Kidney (tissue), 14 donors: ENCODE results near the gene PRKCE. TPM values are rescaled to one million over a fixed set of nuclear protein-coding genes. Genes with fewer than 3 reads are reported as not detected.

Experiments used
- DNase-seq, 5 donors: peaks; one replicate each; pipeline ENCODE4 v3.0.0-alpha.2; 2013 to 2020
- FAIRE-seq: peaks from 2 replicates; lab custom pipeline; 2012; peaks lifted over from hg19 to GRCh38; lab: Jason Lieb, UNC
- H3K27ac ChIP-seq, 2 donors: one replicate each; pipeline ENCODE4 v1.7.0; 2013; ENCODE audit warnings: low read depth in 2 of 2, low read length in 2 of 2, inconsistent platforms in 1 of 2
- H3K27me3 ChIP-seq: one replicate; pipeline ENCODE4 v1.7.1; 2013; ENCODE audit warnings: low read length, inconsistent platforms; ENCODE audit not compliant: control insufficient read depth, insufficient read depth
- H3K36me3 ChIP-seq, 3 donors: one replicate each; pipeline versions ENCODE4 v1.7.0 to v1.7.1; 2013; ENCODE audit warnings: low read length in 3 of 3, control low read depth in 1 of 3, inconsistent platforms in 1 of 3; ENCODE audit not compliant: insufficient read depth in 3 of 3, control insufficient read depth in 2 of 3
- H3K4me1 ChIP-seq, 3 donors: one replicate each; pipeline versions ENCODE4 v1.7.0 to v1.7.1; 2013; ENCODE audit warnings: low read length in 3 of 3, inconsistent platforms in 1 of 3, low read depth in 1 of 3; ENCODE audit not compliant: control insufficient read depth in 2 of 3, insufficient read depth in 2 of 3
- H3K4me3 ChIP-seq, 3 donors: one replicate each; pipeline versions ENCODE4 v1.7.0 to v1.8.1; 2013; ENCODE audit warnings: low read length in 3 of 3, control low read depth in 1 of 3, inconsistent platforms in 1 of 3
- H3K9ac ChIP-seq, 3 donors: one replicate each; pipeline versions ENCODE4 v1.7.0 to v1.7.1; 2013; ENCODE audit warnings: low read length in 3 of 3, control low read depth in 1 of 3, inconsistent platforms in 1 of 3
- H3K9me3 ChIP-seq, 3 donors: one replicate each; pipeline versions ENCODE4 v1.7.0 to v1.7.1; 2013; ENCODE audit warnings: low read length in 3 of 3, control low read depth in 1 of 3, inconsistent platforms in 1 of 3; ENCODE audit not compliant: control insufficient read depth in 2 of 3, insufficient read depth in 1 of 3
- intact Hi-C: fragments of 100-400 bp; cut with DNase I; formaldehyde crosslinking; loops from one replicate; pipeline ENCODE4 v1.11.1; 2022
- polyA plus RNA-seq: library from polyadenylated mRNA; stranded (reverse); fragments of 350-450 nt; fragmentation: Illumina TruSeq; extraction: RNeasy Lipid Tissue Mini Kit (QIAGEN cat#74804); gene quantifications from one replicate; pipeline ENCODE4 v1.2.3, GENCODE V29; 2014; ENCODE audit warnings: low read depth, low replicate concordance; ENCODE audit not compliant: insufficient read depth
- total RNA-seq: library from RNA; stranded (reverse); fragmentation: NEBNext Ultra II Directional; extraction: Animal tissue kit (Norgen Biotek cat#: 25700); gene quantifications from one replicate; pipeline ENCODE4 v1.2.1, GENCODE V29; 2021
- TF ChIP-seq, protein P1 (sequence below): IDR thresholded peaks from 3 replicates; pipeline ENCODE4 v1.5.1; 2012; ENCODE audit warnings: mild to moderate bottlenecking, moderate library complexity, borderline replicate concordance; ENCODE audit not compliant: insufficient read depth; ENCODE audit errors: extremely low read depth
- donor health status: control.
- donor health status: control.
- donor health status: control.
- donor health status: control.
- donor health status: control.
- donor health status: DM: yes; HTN: yes; CAD: no.
- donor health status: Normal renal cell carcinoma (clear cell type).

Gene PRKCE
- total and polyA plus RNA-seq, 2 donors from 2014 or later = 11.1 to 27.3 TPM

DNA sequence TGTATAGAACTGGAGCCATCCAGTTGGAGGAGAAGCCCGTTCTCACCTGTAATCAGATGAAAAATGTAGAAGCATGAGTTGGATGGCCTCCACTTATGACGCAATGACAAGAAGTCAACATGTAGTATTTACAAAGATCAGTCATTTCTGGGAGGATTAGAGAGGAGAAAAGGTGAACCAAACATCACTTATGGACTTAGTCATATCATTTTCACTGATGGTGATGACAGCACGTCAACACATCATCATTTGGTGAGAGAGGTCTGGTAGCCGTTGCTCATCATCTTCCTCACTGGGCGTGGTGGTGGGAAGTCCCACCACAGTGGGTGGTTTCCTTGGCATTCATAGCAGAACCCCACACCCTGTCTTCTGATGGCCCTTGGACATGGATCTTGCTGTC lies 381.5 kb downstream of the PRKCE start:
- no peak for FAIRE-seq
- Histone ChIP-seq H3K4me1 (peaks cover 0 to 9% (median 8%) of the 10 kb centered on the region in 3 donors), H3K36me3 (no peaks in the 10 kb centered on the region), H3K27ac (peak overlapping the region in 1 of 2 donors; percentile 54), H3K9ac (no peak overlapping the region), H3K27me3 (no peaks in the 10 kb centered on the region), H3K4me3 (no peak overlapping the region), H3K9me3 (no peaks in the 10 kb centered on the region)
- intact Hi-C loops = no loop called here
- TF ChIP-seq, protein P1, sequence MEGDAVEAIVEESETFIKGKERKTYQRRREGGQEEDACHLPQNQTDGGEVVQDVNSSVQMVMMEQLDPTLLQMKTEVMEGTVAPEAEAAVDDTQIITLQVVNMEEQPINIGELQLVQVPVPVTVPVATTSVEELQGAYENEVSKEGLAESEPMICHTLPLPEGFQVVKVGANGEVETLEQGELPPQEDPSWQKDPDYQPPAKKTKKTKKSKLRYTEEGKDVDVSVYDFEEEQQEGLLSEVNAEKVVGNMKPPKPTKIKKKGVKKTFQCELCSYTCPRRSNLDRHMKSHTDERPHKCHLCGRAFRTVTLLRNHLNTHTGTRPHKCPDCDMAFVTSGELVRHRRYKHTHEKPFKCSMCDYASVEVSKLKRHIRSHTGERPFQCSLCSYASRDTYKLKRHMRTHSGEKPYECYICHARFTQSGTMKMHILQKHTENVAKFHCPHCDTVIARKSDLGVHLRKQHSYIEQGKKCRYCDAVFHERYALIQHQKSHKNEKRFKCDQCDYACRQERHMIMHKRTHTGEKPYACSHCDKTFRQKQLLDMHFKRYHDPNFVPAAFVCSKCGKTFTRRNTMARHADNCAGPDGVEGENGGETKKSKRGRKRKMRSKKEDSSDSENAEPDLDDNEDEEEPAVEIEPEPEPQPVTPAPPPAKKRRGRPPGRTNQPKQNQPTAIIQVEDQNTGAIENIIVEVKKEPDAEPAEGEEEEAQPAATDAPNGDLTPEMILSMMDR = no peak
- DNase-seq = no peak

DNA sequence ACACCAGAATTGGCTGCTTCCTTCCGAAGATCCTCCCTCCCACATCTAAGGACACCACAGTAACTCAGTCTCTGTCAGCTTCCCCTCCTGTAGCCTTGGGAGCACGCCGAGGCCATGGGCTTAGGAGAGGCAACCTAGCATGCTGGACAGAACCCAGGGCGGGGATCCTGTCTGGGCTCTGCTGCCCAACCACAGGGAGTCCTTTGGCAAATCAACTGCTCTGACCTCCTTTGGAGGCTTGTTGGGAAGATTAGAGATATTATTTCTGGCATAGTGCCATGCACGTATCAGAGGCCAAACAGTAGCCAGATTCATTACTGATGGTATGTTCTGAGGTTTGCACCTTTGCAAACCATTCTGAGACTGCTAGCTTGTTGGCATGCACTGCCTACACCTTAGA lies 383.1 kb downstream of the PRKCE start:
- peaks cover 0 to 21% (median 10%) of the 10 kb centered on the region in 3 donors for H3K4me1 ChIP-seq
- no peaks in the 10 kb centered on the region for H3K27me3 ChIP-seq
- no peaks in the 10 kb centered on the region for H3K9me3 ChIP-seq
- H3K27ac ChIP-seq = peak overlapping the region; percentile 30 to 32
- no peaks in the 10 kb centered on the region for H3K36me3 ChIP-seq
- intact Hi-C loops = no loop called here
- DNase-seq = peak in 2 of 5 donors; percentile 20 to 82
- FAIRE-seq = no peak
- no peak overlapping the region for H3K4me3 ChIP-seq
- TF ChIP-seq, protein P1 = no peak
- H3K9ac ChIP-seq = no peak overlapping the region

DNA sequence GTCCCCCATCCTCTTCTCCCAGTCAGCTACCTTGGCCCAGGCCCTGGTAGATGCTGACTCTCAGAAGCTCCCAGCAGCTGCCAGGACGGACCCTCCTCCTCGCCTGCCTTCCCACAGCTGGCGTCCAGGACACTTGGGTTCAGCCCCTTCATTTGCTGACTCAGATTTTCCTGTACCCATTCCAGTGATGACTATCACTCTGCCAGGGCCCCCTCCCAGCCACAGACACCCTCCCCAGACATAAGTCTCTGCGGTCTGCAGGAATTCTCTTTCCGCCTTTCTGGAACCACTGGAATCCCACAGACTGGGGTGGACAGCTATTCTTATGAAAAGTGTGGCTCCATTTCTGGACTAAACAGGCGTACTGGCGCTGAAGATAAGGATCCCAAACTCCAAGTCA lies 385.5 kb downstream of the PRKCE start:
- DNase-seq (no peak), FAIRE-seq (no peak)
- Histone ChIP-seq H3K36me3 (no peaks in the 10 kb centered on the region), H3K4me3 (no peak overlapping the region), H3K9ac (no peak overlapping the region), H3K27me3 (no peaks in the 10 kb centered on the region), H3K4me1 (peaks cover 0 to 35% (median 17%) of the 10 kb centered on the region in 3 donors), H3K27ac (peak overlapping the region; percentile 14 to 20), H3K9me3 (no peaks in the 10 kb centered on the region)
- TF ChIP-seq, protein P1 = no peak
- intact Hi-C loops = no loop called here
